GM12878 (cell line): ENCODE results near the gene WHRN. TPM values are rescaled to one million over a fixed set of nuclear protein-coding genes. Genes with fewer than 3 reads are reported as not detected.

Source experiments
- ATAC-seq: fragments of 200-7000 bp; cut with Tn5 transposase; 3 replicates; pipeline ENCODE4 v1.9.1; 2020; ENCODE audit warnings: mild to moderate bottlenecking, moderate library complexity
- BruUV-seq: library from RNA; stranded (reverse); fragments of 400-500 nt; replicated peaks from 2 replicates; lab custom pipeline; 2021; lab: Mats Ljungman, UMichigan
- CTCF ChIA-PET: fragments of 300-600 bp; sonication (Branson Sonifier 250); formaldehyde crosslinking; extraction: SDS; loops from one replicate; lab custom pipeline; 2021; ENCODE audit warnings: inconsistent platforms; lab: Yijun Ruan, JAX
- POLR2A ChIA-PET: fragments of 350-600 bp; formaldehyde crosslinking; extraction: SDS; loops from one replicate; lab custom pipeline; 2021; ENCODE audit warnings: inconsistent platforms; lab: Charles Lee
- RAD21 ChIA-PET: fragments of 300-600 bp; sonication (Branson Sonifier 250); formaldehyde crosslinking; loops from one replicate; lab custom pipeline; 2023; ENCODE audit warnings: antibody characterized with exemption; ENCODE audit not compliant: unreplicated experiment; lab: Charles Lee
- SMC1A ChIA-PET: fragments of 300-600 bp; sonication (Branson Sonifier 250); formaldehyde crosslinking; loops from one replicate; lab custom pipeline; 2023; ENCODE audit not compliant: unreplicated experiment, uncharacterized antibody; lab: Charles Lee
- DNase-seq: peaks from one replicate; pipeline ENCODE4 v3.0.0-alpha.2; 2011; ENCODE audit warnings: low read depth, low spot score
- FAIRE-seq: peaks from 3 replicates; lab custom pipeline; 2011; peaks lifted over from hg19 to GRCh38; lab: Jason Lieb, UNC
- H2AFZ ChIP-seq: 2 replicates; pipeline ENCODE4 v1.6.0; 2011; ENCODE audit warnings: low read depth, low read length, control low read depth; ENCODE audit not compliant: control insufficient read depth
- H3K27ac ChIP-seq: 2 replicates; pipeline ENCODE4 v1.5.1; 2011; ENCODE audit warnings: control low read depth; ENCODE audit not compliant: control insufficient read depth, insufficient read depth
- H3K27me3 ChIP-seq, 2 experiments: replicated peaks in 1 of 2; 2 replicates each; pipeline versions ENCODE4 v1.6.0 to v1.6.1; 2011; ENCODE audit warnings: low read length in 1 of 2; ENCODE audit not compliant: control insufficient read depth in 2 of 2, insufficient read depth in 2 of 2
- H3K36me3 ChIP-seq, 2 experiments: 2 replicates each; pipeline ENCODE4 v1.5.1; 2011; ENCODE audit warnings: low read length in 1 of 2; ENCODE audit not compliant: control insufficient read depth in 2 of 2, insufficient read depth in 2 of 2
- H3K4me1 ChIP-seq: 2 replicates; pipeline ENCODE4 v1.6.1; 2011; ENCODE audit warnings: mild to moderate bottlenecking, low read length, moderate library complexity, mixed read lengths; ENCODE audit not compliant: control insufficient read depth, insufficient read depth
- H3K4me2 ChIP-seq: 2 replicates; pipeline ENCODE4 v1.6.0; 2011; ENCODE audit warnings: control low read depth; ENCODE audit not compliant: control insufficient read depth, insufficient read depth
- H3K4me3 ChIP-seq: fragments of 200-600 bp; sonication (generic); 2 replicates; pipeline ENCODE4 v1.5.1; 2016
- H3K79me2 ChIP-seq: 2 replicates; pipeline ENCODE4 v1.6.0; 2011; ENCODE audit warnings: low read length; ENCODE audit not compliant: control insufficient read depth, insufficient read depth
- H3K9ac ChIP-seq: 2 replicates; pipeline ENCODE4 v1.8.0; 2011; ENCODE audit warnings: low read length, control low read depth, mixed read lengths; ENCODE audit not compliant: control insufficient read depth, insufficient read depth
- H3K9me3 ChIP-seq: replicated peaks from 3 replicates; pipeline ENCODE4 v1.5.1; 2011; ENCODE audit warnings: mild to moderate bottlenecking, low read length; ENCODE audit not compliant: control insufficient read depth, insufficient read depth
- H4K20me1 ChIP-seq: 2 replicates; pipeline ENCODE4 v1.6.0; 2011; ENCODE audit not compliant: control insufficient read depth, insufficient read depth
- CBFB ChIP-seq: IDR thresholded peaks from 2 replicates; pipeline ENCODE4 v1.6.1; 2016; ENCODE audit warnings: antibody characterized with exemption, low read depth
- CHD1 ChIP-seq: IDR thresholded peaks from 2 replicates; pipeline ENCODE4 v1.6.1; 2012; ENCODE audit warnings: low read depth, low read length, improper control_type of control experiment
- CTCF ChIP-seq, 3 experiments: IDR thresholded peaks in 2 of 3; conservative IDR thresholded peaks in 1 of 3; 2 replicates each; pipeline ENCODE4 v1.5.1; 2011; ENCODE audit warnings: low read depth in 3 of 3, low read length in 3 of 3, mild to moderate bottlenecking in 3 of 3, control low read depth in 2 of 3, moderate library complexity in 2 of 3, inconsistent platforms in 1 of 3, mixed read lengths in 1 of 3; ENCODE audit not compliant: control insufficient read depth in 2 of 3, insufficient read depth in 1 of 3; ENCODE audit errors: extremely low read depth in 1 of 3
- E4F1 ChIP-seq: fragments of 450-650 bp; IDR thresholded peaks from 2 replicates; pipeline ENCODE4 v1.6.1; 2018; ENCODE audit warnings: borderline replicate concordance, mild to moderate bottlenecking; ENCODE audit not compliant: partially characterized antibody
- FOS ChIP-seq: IDR thresholded peaks from 3 replicates; pipeline ENCODE4 v1.6.1; 2011; ENCODE audit warnings: borderline replicate concordance; ENCODE audit not compliant: insufficient read length; ENCODE audit errors: extremely low read depth
- FOXM1 ChIP-seq: IDR thresholded peaks from 2 replicates; pipeline ENCODE4 v1.6.1; 2012; ENCODE audit warnings: low read depth, mild to moderate bottlenecking, inconsistent platforms, low read length, moderate library complexity
- HDAC2 ChIP-seq: fragments of 200-600 bp; sonication (generic); IDR thresholded peaks from 2 replicates; pipeline ENCODE4 v1.6.1; 2017
- IKZF1 ChIP-seq: fragments of 450-650 bp; conservative IDR thresholded peaks from 2 replicates; pipeline ENCODE4 v1.6.1; 2017; ENCODE audit warnings: antibody characterized with exemption, mild to moderate bottlenecking
- MTA2 ChIP-seq: fragments of 450-650 bp; IDR thresholded peaks from 2 replicates; pipeline ENCODE4 v1.6.1; 2016; ENCODE audit warnings: low read depth, mild to moderate bottlenecking, moderate library complexity
- MYC ChIP-seq: IDR thresholded peaks from 2 replicates; pipeline ENCODE4 v1.6.1; 2011; ENCODE audit warnings: mild to moderate bottlenecking, low read length, moderate library complexity, inconsistent platforms; ENCODE audit not compliant: insufficient read depth, insufficient replicate concordance, insufficient read length, severe bottlenecking
- STAT1 ChIP-seq: fragments of 450-650 bp; conservative IDR thresholded peaks from 2 replicates; pipeline ENCODE4 v1.6.1; 2014; ENCODE audit warnings: antibody characterized with exemption, mild to moderate bottlenecking
- TARDBP ChIP-seq: IDR thresholded peaks from 2 replicates; pipeline ENCODE4 v1.6.1; 2016; ENCODE audit warnings: borderline replicate concordance
- TCF12 ChIP-seq: IDR thresholded peaks from 2 replicates; pipeline ENCODE4 v1.6.1; 2011; ENCODE audit warnings: low read depth, mild to moderate bottlenecking, low read length
- ZNF24 ChIP-seq: fragments of 450-650 bp; IDR thresholded peaks from 2 replicates; pipeline ENCODE4 v1.6.1; 2017; ENCODE audit warnings: antibody characterized with exemption, mild to moderate bottlenecking
- WGBS: methylation state at CpG from one replicate; pipeline ENCODE4 v1.1.6; 2016; ENCODE audit warnings: low lambda C conversion rate; ENCODE audit not compliant: insufficient replicate concordance, insufficient coverage; ENCODE audit errors: missing lambda C conversion rate; 5-methylcytosine and 5-hydroxymethylcytosine counted together
- in situ Hi-C: fragments of 300-500 bp; cut with MboI; formaldehyde crosslinking; loops from 9 replicates; pipeline ENCODE4 v1.14.3; 2018; ENCODE audit warnings: mixed read lengths
- intact Hi-C: fragments of 100-400 bp; cut with micrococcal nuclease; formaldehyde crosslinking; loops from one replicate; pipeline ENCODE4 v1.14.2; 2022; ENCODE audit not compliant: unreplicated experiment
- polyA plus RNA-seq, 11 experiments: library from polyadenylated mRNA; depleted of rRNA in 4 of 11; unstranded in 6 of 11; stranded (reverse) in 5 of 11; fragments of >200 nt; fragmentation: Nextera tagmentation in 4 of 11; fragmentation: Illumina TruSeq in 1 of 11; extraction: Ambion mirVana in 4 of 11; extraction: Trizol in 1 of 11; gene quantifications; 1 replicate in 1 of 11; 2 replicates in 10 of 11; pipeline versions ENCODE4 v1.2.1 to v1.2.3, GENCODE V29; 2011 to 2016; ENCODE audit warnings: inconsistent platforms in 2 of 11, missing spikeins in 2 of 11, low read depth in 1 of 11
- total RNA-seq, 4 experiments: library from RNA; depleted of rRNA in 3 of 4; stranded (reverse); fragments of >200 nt in 3 of 4; fragmentation: Illumina TruSeq in 1 of 4; extraction: Trizol in 1 of 4; gene quantifications; 2 replicates each; pipeline versions ENCODE4 v1.2.1 to v1.2.3, GENCODE V29; 2013 to 2021

WHRN gene
- total and polyA plus RNA-seq, 10 of the 15 experiments (the other 5 are each of a cell fraction or from before 2014, with no cell fraction given): 0.04 to 18.2 (median 0.68) TPM; not detected in 1

- WGBS: 62% methylated on average over 9 of the region's 9 CpGs
- BruUV-seq: no TSS peak
- POLR2A ChIA-PET: interaction anchor here (0.6 kb wide), 1 partner anchor 128 kb away, joined by 3 read pairs; no protein-coding TSS in a partner anchor
- Histone ChIP-seq H3K4me1 (peaks cover 42% of the 10 kb centered on the region), H3K27ac (no peak overlapping the region), H3K79me2 (peaks cover 64% of the 10 kb centered on the region), H3K4me3 (no peak overlapping the region), H3K36me3 (peaks cover 47 to 56% of the 10 kb centered on the region in 2 experiments), H3K4me2 (no peak overlapping the region), H2AFZ (no peak overlapping the region), H3K27me3 (no peaks in the 10 kb centered on the region), H4K20me1 (peaks cover 6% of the 10 kb centered on the region), H3K9me3 (no peaks in the 10 kb centered on the region), H3K9ac (no peak overlapping the region)
- intact Hi-C loops (no loop called here), in situ Hi-C loops (no loop called here)
- TF ChIP-seq E4F1 (no peak), HDAC2 (no peak), FOXM1 (no peak), ZNF24 (no peak), TARDBP (no peak), MYC (no peak), CTCF (IDR thresholded peaks at IDR 0.05 in 2 of 3, conservative IDR thresholded peaks at IDR 0.05 in 1 of 3; ENCODE audit: control insufficient read depth in 2 of 3, extremely low read depth in 1 of 3, insufficient read depth in 1 of 3, low read depth in 3 of 3, low read length in 3 of 3) (no peak), CBFB (no peak), CHD1 (no peak), STAT1 (no peak), MTA2 (no peak), FOS (no peak), TCF12 (no peak), IKZF1 (no peak)
- no peak for DNase-seq
- no peak for ATAC-seq
- CTCF ChIA-PET: interaction anchor here (3.7 kb wide), 1 partner anchor 15 kb away, joined by 29 read pairs; no protein-coding TSS in a partner anchor
- SMC1A ChIA-PET: interaction anchor here (13.9 kb wide), 1 partner anchor 11 kb away, joined by 327 read pairs; the partner anchor contains the start of gene AKNA
- RAD21 ChIA-PET: interaction anchor here (1.0 kb wide), 1 partner anchor 10 kb away, joined by 10 read pairs; no protein-coding TSS in a partner anchor
- no peak for FAIRE-seq
Observed at GRCh38 chr9:114375386-114376175, 129.7 kb downstream of the WHRN start.
